ENCODE results near the gene RPL31.

The RPL31 gene

DNA sequence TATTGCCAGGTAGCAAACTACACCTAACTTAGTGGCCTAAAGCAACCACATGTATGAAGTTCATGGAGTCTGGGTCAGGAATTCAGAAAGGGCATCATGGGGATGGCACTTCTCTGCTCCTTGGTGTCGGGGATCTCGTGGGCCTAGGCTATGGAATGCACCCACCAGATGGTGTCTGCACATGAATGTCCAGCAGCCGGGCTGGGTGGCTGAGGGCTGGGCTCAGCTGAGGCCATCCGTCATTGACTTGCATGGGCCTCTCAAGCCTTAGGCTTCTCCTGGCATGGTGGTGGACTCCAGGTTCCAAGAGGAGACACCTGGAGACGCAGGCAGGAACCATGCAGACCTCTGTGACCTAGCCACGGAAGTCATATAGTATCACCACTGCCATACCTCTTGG is 26.0 kb upstream of the RPL31 start:
- no peak for DNase-seq

DNA sequence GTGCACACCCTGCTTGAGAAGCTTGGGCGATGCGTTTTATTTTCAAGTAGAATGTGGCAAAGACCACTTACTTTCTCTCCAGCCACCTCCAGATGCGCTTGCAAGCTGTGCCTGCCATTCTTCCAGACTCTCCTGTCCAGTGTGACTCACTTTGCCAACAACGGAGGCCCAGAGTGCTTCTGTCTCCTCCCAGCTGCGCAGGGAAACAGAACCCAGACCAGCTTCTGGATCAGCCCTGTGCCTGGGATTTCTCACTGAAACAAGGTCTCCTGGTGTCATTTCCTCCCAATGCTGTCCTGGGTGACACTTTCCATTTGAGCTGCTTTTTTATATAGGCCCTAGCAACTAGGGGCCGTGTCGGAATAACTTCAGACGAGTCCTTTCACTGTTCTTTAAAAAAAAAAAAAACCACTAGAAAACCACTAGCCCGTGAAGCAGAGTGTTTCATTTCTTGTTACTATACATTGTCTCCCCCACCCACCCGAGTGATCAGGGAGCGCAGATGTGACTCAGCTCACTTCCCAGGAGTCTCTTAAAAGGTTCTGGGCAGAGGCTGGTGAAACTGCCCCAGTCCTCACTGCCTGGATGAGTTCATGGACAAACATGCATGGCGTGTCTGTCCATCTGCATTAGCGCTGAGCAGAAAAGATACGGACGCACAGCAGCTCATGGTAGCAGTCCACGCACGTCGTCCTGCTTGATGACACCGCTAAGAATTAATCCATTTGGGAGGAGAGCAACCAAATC is 25.3 kb upstream of the RPL31 start:
- DNase-seq: no peak

DNA sequence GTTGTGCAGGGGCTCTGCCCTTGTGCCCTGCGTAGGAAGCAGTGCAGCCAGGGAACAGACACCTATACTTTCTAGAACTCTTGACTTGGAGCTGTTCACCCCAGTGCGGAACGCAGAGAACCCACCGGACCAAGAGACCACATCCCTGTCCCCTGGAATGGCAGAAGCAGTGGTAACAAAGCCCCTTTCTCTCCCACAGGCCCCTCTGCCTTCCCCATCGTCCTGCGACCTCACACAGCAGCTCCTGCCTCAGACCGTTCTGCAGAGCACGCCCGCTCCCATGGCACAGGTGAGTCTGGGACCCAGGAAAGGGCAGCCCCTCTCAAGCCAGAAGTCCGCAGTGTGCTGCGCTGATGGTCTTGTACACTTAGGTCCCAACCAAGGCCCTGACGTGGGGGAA is 24.6 kb upstream of the RPL31 start:
- DNase-seq: no peak

DNA sequence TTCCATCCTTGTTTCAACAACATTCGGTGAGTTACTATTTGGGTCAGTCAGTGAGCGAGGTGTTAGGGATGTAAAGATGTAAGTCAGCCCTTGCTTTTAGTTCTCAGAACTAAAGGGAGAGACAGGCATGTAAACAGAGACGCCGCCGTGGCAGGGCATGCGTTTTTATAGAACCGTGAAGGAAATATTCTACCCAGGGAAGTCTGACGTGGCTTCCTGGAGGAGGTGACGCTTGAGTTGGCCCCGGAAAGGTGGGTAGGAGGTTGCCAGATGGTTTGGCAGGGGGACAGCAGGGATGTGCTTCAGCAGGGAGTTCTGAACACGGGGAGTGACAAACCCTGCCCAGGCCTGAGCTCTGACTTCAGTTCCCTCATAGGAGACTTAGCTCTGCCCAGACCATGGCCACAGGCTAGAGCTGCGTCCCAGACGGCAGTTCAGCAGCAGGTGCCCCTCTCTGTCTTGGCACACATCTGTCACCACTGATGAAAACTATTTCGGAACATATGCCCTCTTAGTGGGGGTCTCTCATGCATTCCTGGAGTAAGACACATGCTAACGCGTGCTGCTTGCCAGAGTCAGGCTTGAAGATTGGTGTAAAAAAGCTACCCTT is 23.4 kb upstream of the RPL31 start:
- DNase-seq: no peak

DNA sequence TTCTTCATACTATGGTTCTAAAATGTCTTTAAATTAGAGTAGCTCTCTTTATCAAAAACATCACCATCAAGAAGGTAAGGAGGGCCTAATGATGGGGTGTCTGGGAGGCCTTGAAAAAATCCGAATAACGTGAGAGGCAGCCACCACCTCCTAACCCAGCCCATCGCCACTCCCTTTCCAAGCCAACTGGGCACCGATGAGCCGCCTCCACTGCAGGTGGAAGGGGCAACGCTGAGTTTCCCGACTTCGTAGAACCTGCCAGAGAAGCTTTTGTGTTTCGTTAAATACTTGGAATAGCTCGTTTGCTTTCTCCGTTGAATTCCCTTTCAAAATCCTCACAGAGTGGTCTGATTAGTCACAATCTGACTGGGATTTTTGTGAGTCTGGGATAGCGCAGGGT is 22.0 kb upstream of the RPL31 start:
- no peak for DNase-seq

DNA sequence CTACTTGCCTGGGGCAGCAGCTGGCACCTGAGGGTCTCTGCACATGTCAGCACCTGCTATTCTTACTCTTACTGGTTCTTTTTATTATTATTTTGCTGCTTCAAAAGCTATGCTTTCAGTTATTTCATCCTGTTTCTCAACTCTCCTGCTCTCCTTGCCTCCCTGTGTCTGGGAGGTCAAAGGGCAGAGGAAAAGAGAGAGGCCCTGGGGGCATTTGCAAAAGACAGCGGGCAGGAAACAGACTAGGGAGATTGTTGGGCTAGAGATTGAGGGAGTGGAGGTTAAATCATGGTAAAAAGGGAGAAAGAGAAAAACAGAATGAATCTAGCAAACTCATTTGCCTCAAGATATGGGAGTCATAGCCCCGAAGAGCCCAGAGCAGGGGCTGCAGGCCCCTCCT is 21.1 kb upstream of the RPL31 start:
- no peak for DNase-seq

DNA sequence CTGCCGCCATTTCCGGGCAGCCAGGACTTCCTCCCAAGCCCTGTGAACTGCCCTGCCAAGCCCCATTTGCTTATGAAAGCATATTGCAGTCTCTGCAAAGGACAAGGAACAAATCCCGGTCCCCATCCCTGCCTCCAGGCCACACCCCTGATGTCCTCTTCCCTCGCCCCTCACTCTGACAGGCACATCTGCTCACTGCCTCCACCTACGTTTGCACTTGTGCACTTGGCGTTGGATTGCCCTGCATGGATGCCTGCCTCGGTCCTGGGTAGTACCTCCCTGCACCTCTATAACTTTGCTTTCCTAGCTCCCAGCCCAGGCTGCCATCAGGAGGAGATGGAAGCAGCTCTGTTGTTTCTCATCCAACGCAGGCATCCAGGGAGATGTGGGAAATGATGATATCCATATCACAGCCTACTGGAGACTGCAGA is 19.6 kb upstream of the RPL31 start:
- DNase-seq: no peak

DNA sequence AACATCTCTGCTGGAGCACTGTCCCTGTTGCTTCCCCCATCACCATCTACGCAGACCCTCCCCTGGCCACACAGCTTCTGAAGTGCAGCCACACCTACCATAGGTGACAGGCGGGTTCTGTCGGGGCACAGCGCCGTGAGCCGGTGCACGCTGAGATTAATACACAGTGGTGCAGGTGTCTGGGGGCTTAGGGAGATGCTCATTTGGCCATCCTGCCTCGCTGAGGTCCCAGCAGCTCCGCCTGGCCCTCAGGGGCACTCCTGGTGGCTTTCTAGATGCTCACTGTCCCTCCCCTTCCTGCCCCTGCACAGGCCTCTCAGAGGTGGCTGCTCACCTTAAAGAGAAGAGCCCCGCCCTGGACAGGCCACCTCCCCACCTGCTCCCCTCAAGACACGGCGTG is 18.9 kb upstream of the RPL31 start:
- DNase-seq: no peak

DNA sequence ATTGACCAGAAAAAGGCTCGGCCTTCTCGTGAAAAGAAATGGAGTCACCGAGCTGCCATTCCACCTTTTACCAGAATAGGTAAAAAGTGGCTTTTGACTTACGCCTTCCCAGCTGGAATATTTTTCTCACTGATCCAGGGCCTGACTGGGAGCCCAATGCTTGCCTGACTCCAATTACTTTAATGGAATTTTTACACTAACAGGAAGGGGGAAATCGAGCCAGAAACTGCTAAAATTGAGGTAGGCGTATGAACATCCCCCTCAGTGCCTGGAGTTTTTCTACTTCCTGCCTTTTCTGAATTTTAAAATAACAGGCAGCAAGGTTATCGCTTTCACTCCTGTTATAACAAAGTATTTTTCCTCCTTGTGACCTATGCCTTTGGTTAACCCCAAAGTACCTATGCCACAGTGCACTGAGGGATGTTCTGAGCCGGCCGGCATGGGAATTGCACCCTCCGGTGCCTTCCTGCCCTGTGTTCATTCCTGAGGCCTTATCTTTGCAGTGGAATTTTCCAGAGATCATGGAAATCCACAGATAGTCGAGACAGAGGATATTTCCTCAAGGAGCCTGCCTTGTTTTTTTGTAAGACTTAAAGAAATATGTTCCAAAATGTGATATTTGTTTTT is 18.3 kb upstream of the RPL31 start:
- DNase-seq: no peak

DNA sequence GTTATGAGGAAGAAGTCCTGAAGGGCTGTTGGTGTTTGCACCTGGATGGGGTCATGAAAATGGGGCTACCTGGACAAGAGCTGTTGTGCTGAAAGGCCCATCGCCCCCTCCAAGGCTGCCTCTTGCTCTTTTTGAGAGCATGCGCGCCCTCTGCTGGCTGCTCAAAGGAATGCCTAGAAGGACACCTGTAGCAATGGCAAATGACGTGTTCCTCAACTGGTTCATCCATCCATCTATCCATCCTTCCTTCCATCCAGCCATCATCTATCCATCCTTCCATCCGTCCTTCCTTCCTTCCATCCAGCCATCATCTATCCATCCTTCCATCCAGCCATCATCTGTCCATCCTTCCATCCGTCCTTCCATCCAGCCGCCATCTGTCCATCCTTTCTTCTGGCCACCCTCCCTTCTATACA is 17.2 kb upstream of the RPL31 start:
- peak; percentile 74 for DNase-seq

DNA sequence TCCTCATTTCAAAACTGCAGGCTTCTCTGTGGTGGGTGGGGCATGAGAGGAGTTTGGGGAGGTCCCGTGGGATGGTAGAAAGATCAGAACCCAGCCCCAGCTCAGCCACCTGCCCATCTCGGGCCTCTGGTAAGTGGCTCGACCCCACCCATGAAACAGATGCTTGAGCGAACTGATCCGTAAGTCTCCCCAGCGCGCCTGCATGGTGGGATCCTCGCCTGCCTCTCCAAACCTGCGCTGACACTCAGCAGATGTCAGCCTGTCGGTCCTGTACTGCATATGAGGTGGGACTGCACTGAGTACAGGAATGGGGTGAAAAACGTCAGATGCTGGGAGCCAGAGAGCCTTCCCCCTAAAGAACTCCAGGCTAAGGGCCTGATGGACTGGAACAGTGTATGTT is 15.9 kb upstream of the RPL31 start:
- no peak for DNase-seq

DNA sequence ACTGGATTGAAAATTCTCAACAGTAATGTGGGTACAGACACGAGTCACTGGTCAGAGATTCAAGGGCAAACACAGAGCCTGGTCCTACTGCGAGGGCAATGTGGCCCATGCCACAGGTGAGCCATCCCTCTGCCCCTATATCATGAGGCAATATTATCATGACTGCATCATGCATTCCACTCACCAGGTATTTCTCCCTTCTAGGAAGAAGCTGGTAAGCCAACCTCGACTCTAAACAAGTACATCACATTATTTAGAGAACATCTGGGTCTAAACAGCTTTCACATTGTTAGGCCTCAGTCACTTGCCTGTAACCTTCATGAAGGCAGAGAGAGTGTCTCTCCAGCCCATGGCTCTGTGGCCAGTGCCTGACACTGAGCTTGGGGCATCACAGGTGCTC is 14.6 kb upstream of the RPL31 start:
- no peak for DNase-seq

DNA sequence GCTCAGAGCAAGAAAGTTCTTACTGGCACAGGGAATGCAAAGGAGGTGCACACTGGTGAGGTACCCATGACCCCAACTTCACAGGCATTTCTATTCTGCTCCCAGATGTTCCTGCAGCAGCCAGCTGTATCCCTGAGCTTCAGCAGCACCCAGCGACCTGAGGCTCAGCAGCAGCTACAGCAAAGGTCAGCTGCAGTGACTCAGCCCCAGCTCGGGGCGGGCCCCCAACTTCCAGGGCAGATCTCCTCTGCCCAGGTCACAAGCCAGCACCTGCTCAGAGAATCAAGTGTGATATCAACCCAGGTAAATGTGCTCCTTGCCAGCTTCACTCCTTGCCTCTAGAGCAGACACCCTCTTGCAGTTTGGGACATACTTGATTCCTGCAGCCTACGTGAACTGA is 14.1 kb upstream of the RPL31 start:
- DNase-seq: no peak

DNA sequence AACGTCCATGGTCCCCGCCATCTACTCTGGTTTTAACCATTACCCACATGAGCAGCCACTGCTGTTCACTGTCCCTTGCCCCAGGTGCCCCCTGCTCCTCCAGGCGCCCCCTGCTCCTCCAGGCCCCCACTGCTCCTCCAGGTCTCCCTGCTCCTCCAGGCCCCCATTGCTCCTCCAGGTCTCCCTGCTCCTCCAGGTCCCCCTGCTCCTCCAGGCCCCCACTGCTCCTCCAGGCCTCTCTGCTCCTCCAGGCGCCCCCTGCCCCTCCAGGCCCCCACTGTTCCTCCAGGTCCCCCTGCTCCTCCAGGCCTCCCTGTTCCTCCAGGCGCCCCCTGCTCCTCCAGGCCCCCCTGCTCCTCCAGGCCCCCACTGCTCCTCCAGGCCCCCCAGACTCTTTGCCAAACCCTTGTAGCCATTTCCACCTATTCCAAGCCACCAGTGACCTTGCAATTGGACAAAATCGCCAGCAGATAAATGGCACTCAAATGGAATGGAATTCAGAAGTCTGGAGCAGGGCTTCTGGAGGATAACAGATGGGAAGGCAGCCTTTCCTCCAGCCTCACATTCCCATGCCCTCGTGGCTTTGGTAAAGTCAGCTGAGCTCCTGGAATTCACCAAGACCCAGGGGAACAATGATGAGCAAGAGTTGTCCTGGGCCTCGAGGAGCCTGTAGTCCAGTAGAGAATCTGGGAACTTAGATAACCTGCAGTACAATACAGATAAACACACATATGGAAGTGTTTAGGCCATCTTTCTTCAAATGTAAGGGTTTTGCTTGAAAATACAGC is 13.3 kb upstream of the RPL31 start:
- no peak for DNase-seq

DNA sequence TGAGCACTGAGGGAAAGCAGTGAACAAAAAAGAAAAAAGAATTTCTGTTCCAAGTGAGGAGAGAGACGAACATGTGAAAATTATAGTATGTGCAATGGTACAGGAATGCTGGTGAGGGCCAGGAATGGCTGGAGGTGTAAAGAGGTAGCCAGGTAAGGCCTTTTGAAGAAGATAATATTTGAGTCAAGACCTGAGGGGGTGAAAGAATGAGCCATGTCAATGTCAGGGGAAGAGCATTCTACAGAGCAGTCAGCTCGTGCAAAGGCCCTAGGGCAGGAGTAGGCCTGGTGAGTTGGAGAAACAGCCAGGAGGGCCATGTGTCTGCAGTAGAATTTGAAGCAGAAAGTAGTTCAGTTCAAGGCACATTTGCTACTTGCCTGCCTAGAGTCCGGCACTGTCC is 12.4 kb upstream of the RPL31 start:
- DNase-seq: no peak

DNA sequence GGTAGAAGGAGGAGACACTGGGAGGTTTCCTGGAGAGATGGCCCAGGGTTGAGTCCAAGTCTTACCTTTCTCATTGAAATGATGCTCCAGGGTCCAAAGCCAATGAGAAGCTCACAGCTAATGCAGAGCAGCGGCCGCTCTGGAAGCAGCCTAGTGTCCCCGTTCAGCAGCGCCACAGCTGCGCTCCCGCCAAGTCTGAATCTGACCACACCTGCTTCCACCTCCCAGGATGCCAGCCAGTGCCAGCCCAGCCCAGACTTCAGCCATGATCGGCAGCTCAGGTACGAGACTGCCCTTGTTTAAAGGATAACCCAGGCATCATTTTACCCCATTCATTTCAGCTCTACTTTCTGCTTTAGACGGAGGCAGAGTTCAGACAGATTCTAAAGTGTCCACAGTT is 11.9 kb upstream of the RPL31 start:
- DNase-seq: no peak

DNA sequence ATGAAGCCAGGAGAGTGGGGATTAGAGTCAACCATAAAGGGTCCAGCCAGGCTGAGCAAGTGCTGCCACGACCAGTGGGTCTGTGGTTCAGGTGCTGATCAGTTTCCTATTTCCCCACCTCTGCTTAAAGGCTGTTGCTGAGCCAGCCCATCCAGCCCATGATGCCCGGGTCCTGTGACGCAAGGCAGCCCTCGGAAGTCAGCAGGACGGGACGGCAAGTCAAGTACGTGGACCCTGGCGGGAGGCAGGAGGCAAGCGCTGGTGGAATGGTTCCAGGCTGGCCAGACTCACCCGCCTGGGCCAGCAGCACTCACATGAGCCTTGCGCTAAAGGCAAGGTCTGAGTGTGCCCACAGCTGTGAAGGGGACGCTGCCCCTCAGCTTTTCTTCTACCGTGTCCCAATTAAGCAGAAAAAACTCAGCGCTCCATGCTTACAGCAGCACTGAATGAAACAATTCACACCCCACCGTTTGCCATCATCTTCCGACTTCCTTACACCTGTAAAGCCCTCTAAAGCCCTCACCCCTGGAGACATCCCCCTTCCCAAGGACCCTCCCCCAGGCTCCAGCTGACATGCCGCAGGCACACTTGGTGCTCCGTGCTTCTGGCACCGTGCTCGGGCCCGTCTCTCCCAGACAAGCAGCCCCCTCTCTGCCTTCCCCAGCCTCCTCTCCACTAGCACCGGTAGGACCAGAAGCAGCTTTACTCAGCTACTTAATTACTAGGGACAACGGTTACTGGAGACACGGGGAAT is 11.3 kb upstream of the RPL31 start:
- DNase-seq: no peak

DNA sequence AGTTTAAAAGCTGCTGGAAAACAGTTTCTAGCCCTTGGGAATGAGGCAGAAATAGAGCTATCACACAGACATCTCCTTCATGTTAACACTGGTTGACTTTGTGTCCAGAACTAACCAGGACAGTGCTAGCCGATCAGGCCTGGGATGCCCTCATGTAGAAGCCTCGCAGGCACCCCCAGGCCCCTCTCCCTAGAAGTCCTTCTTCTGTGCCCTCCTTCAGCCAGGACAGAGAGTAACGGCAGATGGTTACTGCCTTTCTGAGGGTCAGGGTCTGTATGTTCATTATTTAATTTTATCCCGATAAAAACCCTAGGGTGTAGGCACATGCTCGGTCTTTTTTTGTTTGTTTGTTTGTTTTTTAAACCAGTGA is 10.7 kb upstream of the RPL31 start:
- DNase-seq: no peak

DNA sequence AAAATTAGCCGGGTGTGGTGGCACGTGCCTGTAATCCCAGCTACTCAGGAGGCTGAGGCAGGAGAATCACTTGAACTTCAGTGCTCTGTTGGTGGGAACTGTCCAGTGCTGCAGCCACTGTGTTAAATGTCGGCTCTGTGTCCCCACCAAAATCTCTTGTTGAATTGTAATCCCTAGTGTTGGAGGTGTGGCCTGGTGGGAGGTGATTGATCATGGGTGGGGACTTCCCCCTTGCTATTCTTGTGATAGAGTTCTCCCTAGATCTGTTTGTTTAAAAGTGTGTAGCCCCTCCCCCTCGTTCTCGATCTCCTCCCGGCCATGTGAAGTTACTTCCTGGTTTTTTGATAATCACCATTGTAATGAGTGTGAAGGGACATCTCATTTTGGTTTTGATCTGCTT is 9.8 kb upstream of the RPL31 start:
- DNase-seq: no peak

DNA sequence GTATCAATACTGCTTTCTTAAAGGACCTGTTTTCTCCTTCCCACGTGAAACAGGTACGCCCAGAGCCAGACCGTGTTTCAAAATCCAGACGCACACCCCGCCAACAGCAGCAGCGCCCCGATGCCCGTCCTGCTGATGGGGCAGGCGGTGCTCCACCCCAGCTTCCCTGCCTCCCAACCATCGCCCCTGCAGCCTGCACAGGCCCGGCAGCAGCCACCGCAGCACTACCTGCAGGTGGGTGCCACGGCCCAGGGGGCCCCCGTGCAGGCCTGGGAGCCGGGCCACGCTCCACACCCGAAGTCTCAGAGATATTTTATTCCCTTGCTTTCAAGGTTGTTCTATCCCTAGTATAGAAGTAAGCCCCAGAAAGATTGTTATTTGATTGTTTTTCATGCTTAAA is 8.8 kb upstream of the RPL31 start:
- DNase-seq: no peak

DNA sequence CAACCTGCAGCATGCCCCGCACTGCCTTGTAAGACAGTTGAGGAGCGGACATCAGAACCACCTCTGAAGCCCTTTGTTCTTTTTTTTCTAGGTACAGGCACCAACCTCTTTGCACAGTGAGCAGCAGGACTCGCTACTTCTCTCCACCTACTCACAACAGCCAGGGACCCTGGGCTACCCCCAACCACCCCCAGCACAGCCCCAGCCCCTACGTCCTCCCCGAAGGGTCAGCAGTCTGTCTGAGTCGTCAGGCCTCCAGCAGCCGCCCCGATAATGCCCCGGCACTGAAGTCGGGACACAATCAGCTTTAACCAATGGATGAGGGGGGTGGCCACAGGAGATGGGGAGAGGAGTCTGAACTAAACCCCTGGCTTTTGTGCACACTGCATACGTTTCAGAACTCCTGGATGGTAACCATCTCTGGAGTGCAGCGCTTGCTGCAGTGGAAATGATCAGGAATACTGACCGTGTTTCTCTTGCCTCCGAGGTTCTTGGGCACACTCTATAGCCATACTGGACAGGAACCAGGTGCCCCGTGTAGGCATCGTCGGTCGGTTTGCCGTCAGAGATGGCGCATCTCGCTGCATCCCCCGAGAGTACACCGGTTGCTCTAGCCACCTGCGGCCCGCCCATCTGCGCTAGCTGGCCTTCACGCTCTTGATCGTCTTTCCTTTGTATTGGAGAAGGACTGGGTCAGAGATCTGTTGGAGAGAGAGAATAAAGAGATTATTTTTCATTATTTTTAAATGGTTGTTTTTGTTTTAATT is 6.6 kb upstream of the RPL31 start:
- DNase-seq: no peak

DNA sequence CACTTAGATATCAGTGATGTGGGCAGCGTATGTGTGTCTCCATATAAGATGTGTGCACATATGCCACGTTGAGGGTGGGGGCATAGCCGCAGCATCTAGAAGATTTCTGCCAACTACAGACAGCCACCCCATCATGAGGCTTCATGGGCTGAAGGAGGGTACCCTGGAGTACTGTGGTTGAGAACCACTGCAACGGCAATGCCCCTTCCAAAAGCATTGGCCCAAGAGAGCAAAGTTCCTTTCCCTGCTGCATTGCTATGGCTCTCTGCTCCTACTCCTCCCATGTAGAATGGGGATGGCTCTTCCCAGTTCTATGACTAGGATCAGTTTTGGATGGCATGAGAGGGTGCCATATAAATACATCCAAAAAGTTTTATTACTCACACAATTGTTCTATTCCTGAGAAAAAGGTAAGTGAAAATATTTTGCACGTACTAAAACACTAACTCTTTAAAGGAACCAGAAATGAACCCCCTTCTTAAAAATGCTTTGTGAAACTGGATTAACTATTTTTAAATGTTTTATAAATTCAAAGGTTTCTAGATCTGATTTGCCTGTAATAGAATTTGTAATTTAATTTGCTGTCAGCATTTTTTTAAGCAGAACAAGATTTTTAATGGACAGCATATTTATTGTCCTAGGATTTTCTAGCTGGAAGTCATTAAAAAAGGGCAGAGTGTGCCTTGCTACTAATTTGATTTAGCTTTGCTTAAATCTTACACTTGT is 4.4 kb upstream of the RPL31 start:
- DNase-seq: no peak
